ENCODE data around the gene RPS27A. TPM values are rescaled to one million over a fixed set of nuclear protein-coding genes. Genes with fewer than 3 reads are reported as not detected.

Gene RPS27A
- total and polyA plus RNA-seq, 9 of the 15 experiments (the other 6 are each of a cell fraction or from before 2014, with no cell fraction given), result 1,383 to 3,282 (median 2,242) TPM

DNA sequence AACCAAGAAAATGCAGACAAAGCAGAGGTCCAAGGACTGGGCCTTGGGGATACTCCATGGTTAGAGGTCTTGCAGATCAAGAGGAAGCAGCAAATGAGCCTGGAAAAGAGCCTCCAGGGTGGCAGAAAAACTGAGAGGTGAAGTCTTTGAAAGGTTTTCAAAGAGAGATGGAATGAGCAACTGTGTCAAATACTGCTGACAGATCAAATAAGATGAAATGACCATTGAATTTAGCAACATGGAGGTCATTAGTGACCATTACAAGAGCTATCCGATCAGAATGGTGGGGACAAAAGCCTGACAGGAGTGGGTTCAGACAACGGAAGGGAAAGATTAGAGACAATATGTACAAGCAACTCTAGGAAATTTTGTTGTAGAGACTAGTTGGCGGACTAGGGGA is 1.9 kb upstream of the RPS27A start (continued):
- TF ChIP-seq NELFE (IDR thresholded peaks at IDR 0.05; ENCODE audit: insufficient read depth, insufficient read length) (no peak), RBM22 (IDR thresholded peaks at IDR 0.05; ENCODE audit: low read depth, low read length, poor library complexity, severe bottlenecking) (no peak), LEF1 (IDR thresholded peaks at IDR 0.05) (no peak), EHMT2 (IDR thresholded peaks at IDR 0.05) (no peak), ZNF316 (IDR thresholded peaks at IDR 0.05) (peak; percentile 92), FOXM1 (IDR thresholded peaks at IDR 0.05; ENCODE audit: low read depth) (no peak), FOXM1 (CRISPR knock-in tag; IDR thresholded peaks at IDR 0.05; ENCODE audit: low read depth) (no peak), RFX5 (IDR thresholded peaks at IDR 0.05; ENCODE audit: low read depth, low read length) (no peak), RHOXF2B (CRISPR knock-in tag; conservative IDR thresholded peaks at IDR 0.05) (no peak), ZFP1 (CRISPR knock-in tag; IDR thresholded peaks at IDR 0.05) (no peak), RFX1 (IDR thresholded peaks at IDR 0.05) (no peak), STAT5B (CRISPR knock-in tag; IDR thresholded peaks at IDR 0.05) (no peak)
- TF ChIP-seq, protein P1, sequence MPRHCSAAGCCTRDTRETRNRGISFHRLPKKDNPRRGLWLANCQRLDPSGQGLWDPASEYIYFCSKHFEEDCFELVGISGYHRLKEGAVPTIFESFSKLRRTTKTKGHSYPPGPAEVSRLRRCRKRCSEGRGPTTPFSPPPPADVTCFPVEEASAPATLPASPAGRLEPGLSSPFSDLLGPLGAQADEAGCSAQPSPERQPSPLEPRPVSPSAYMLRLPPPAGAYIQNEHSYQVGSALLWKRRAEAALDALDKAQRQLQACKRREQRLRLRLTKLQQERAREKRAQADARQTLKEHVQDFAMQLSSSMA (CRISPR knock-in tag; IDR thresholded peaks at IDR 0.05), result no peak
- TF ChIP-seq, protein P2, sequence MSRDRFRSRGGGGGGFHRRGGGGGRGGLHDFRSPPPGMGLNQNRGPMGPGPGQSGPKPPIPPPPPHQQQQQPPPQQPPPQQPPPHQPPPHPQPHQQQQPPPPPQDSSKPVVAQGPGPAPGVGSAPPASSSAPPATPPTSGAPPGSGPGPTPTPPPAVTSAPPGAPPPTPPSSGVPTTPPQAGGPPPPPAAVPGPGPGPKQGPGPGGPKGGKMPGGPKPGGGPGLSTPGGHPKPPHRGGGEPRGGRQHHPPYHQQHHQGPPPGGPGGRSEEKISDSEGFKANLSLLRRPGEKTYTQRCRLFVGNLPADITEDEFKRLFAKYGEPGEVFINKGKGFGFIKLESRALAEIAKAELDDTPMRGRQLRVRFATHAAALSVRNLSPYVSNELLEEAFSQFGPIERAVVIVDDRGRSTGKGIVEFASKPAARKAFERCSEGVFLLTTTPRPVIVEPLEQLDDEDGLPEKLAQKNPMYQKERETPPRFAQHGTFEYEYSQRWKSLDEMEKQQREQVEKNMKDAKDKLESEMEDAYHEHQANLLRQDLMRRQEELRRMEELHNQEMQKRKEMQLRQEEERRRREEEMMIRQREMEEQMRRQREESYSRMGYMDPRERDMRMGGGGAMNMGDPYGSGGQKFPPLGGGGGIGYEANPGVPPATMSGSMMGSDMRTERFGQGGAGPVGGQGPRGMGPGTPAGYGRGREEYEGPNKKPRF (IDR thresholded peaks at IDR 0.05; ENCODE audit: low read depth, low read length), result no peak
